MM.1S (cell line): ENCODE data around the gene NLK.

Experiments
- CTCF ChIP-seq: fragments of 300-600 bp; sonication (generic); IDR thresholded peaks from 2 replicates; pipeline ENCODE4 v1.5.1; 2016; ENCODE audit warnings: antibody characterized with exemption, low read length, mixed read lengths
- EZH2phosphoT487 ChIP-seq: fragments of 300-600 bp; sonication (generic); IDR thresholded peaks from 2 replicates; pipeline ENCODE4 v1.6.1; 2018; ENCODE audit warnings: antibody characterized with exemption, low read length

GRCh38 chr17:28145348-28145747 lies 102.9 kb downstream of the NLK start:
- TF ChIP-seq EZH2phosphoT487 = no peak
- TF ChIP-seq CTCF = no peak
